AG04450 (cell line): ENCODE results near the gene TRIM59. TPM values are rescaled to one million over a fixed set of nuclear protein-coding genes. Genes with fewer than 3 reads are reported as not detected.

Source experiments
- CTCF ChIA-PET: fragments of 300-600, 350-600 bp; formaldehyde crosslinking; extraction: SDS; loops from one replicate; lab custom pipeline; 2022; ENCODE audit warnings: antibody characterized with exemption, inconsistent platforms; lab: Charles Lee
- POLR2A ChIA-PET: fragments of 350-600 bp; formaldehyde crosslinking; extraction: SDS; loops from one replicate; lab custom pipeline; 2021; ENCODE audit warnings: antibody characterized with exemption, inconsistent platforms; lab: Yijun Ruan, JAX
- DNase-seq: peaks from one replicate; pipeline ENCODE4 v3.0.0-alpha.2; 2011; ENCODE audit warnings: low read depth, low spot score
- H3K27ac ChIP-seq: one replicate; pipeline ENCODE4 v1.5.1; 2012; ENCODE audit warnings: low read depth, low read length, control low read depth
- H3K27me3 ChIP-seq: one replicate; pipeline ENCODE4 v1.6.0; 2012; ENCODE audit warnings: low read length; ENCODE audit not compliant: control insufficient read depth, insufficient read depth
- H3K4me3 ChIP-seq: 2 replicates; pipeline ENCODE4 v1.5.1; 2011; ENCODE audit warnings: mild to moderate bottlenecking, low read depth, low read length, control low read depth
- H3K9me3 ChIP-seq: 2 replicates; pipeline ENCODE4 v1.5.1; 2012; ENCODE audit warnings: low read length; ENCODE audit not compliant: control insufficient read depth, insufficient read depth
- CTCF ChIP-seq: IDR thresholded peaks from 2 replicates; pipeline ENCODE4 v1.5.1; 2011; ENCODE audit warnings: low read depth, low read length, control low read depth, inconsistent platforms
- polyA minus RNA-seq: library from RNA; depleted of rRNA, polyadenylated mRNA; stranded (reverse); fragments of >200 nt; gene quantifications from 2 replicates; pipeline ENCODE4 v1.2.3, GENCODE V29; 2011; rRNA and poly(A)+ RNA removed
- polyA plus RNA-seq: library from polyadenylated mRNA; depleted of rRNA; stranded (reverse); fragments of >200 nt; gene quantifications from 2 replicates; pipeline ENCODE4 v1.2.3, GENCODE V29; 2011; rRNA removed

The TRIM59 gene, protein sequence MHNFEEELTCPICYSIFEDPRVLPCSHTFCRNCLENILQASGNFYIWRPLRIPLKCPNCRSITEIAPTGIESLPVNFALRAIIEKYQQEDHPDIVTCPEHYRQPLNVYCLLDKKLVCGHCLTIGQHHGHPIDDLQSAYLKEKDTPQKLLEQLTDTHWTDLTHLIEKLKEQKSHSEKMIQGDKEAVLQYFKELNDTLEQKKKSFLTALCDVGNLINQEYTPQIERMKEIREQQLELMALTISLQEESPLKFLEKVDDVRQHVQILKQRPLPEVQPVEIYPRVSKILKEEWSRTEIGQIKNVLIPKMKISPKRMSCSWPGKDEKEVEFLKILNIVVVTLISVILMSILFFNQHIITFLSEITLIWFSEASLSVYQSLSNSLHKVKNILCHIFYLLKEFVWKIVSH
- polyA plus RNA-seq, result 10.9 and 15.3 TPM in 2 replicates
- polyA minus RNA-seq, result 14.6 and 22.7 TPM in 2 replicates

- peak; percentile 96 for DNase-seq
- Histone ChIP-seq H3K27me3 (no peaks in the 10 kb centered on the region), H3K4me3 (peak within 1 kb of the TSS; percentile 87), H3K27ac (peak within 1 kb of the TSS; percentile 93), H3K9me3 (peaks cover 8% of the 10 kb centered on the region)
- ChIA-PET POLR2A (interaction anchor here (0.5 to 2.9 kb wide), 13 partner anchors 11 to 418 kb away, joined by 3 to 14 read pairs (median 5); partner anchors contain the start of genes IFT80, KPNA4 and SMC4), CTCF (interaction anchor here (0.6 to 2.9 kb wide), 5 partner anchors 36 to 1989 kb away, joined by 3 to 21 read pairs (median 4); no protein-coding TSS in a partner anchor)
- 0 out of 2 replicates have a peak, but pooled peaks have one; percentile 8 for TF ChIP-seq CTCF
Observed at GRCh38 chr3:160449636-160450598, at the start of gene TRIM59. TRIM59 (minus strand) TSS chr3:160449786; CDS start chr3:160439183, 10,603 bp downstream.

DNA sequence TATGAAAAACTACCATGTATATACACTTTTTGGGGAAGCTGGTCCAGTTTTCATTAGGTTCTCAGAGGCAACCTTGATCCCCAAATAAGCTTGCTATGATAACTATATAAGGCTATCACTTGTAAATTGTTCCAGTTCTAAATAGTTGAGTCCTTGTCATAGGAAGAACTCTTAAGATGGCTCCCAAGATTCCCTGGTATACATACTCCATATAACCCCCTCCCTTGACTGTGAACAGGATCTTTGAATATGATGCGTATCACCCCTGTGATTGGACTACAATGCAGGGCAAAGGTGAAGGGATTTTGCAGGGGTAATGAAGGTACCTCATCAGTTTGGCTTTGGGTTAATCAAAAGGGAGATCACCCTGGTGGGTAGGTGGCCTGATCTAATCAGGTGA lies 48.6 kb upstream of the TRIM59 start:
- Histone ChIP-seq H3K9me3 (no peaks in the 10 kb centered on the region), H3K27me3 (no peaks in the 10 kb centered on the region), H3K27ac (no peak overlapping the region), H3K4me3 (no peak overlapping the region)
- CTCF ChIA-PET, result interaction anchor here (0.6 kb wide), 1 partner anchor 1742 kb away, joined by 4 read pairs; no protein-coding TSS in a partner anchor
- POLR2A ChIA-PET, result no interaction called here
- no peak for DNase-seq
- no peak for TF ChIP-seq CTCF

DNA sequence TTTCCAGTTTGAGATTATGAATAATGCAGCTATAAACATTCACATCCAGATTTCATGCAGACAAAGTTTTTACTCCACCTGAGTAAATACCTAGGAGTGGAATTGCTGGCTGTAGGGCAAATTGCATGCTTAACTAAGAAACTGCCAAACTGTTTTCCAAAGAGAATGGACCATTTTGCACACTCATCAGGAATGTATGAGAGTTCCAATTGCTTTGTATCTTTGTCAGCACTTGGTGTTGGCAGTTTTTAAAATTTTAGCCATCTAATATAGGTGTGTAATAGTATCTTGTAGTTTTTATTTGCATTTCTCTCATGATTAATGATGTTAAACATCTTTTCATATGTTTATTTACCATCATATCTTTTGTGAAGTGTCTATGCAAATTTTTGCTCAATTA lies 40.6 kb upstream of the TRIM59 start:
- POLR2A ChIA-PET, result no interaction called here
- Histone ChIP-seq H3K4me3 (no peak overlapping the region), H3K9me3 (no peaks in the 10 kb centered on the region), H3K27ac (no peak overlapping the region), H3K27me3 (no peaks in the 10 kb centered on the region)
- DNase-seq, result no peak
- CTCF ChIA-PET, result no interaction called here
- no peak for TF ChIP-seq CTCF

DNA sequence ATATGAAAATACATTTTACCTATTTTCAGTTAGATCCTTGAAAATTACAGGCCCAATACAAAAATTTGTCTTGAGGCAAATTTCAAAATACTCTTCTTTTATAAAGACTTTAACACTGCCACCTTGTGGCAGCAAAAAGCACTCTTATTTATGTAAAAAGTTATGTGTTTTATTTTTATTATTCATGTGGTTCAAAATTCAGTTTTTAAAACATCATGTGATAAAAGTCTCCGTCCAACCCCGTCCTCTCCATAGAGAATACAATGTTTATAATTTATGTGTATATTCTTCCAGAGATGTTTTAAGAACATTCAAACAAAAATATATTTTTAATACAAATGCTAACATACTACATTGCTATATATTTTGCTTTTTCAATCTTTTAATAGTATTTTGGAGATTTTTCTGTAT lies 36.9 kb upstream of the TRIM59 start:
- POLR2A ChIA-PET, result interaction anchor here (0.6 kb wide), 2 partner anchors 8 to 48 kb away, joined by 3 to 5 read pairs; no protein-coding TSS in a partner anchor
- no peaks in the 10 kb centered on the region for H3K27me3 ChIP-seq
- CTCF ChIA-PET, result interaction anchor here (0.8 to 3.0 kb wide), 16 partner anchors 8 to 454 kb away, joined by 3 to 21 read pairs (median 3); partner anchors contain the start of gene TRIM59
- no peaks in the 10 kb centered on the region for H3K9me3 ChIP-seq
- TF ChIP-seq CTCF, result peak; percentile 54
- DNase-seq, result no peak
- no peak overlapping the region for H3K4me3 ChIP-seq
- H3K27ac ChIP-seq, result no peak overlapping the region
